ENCODE measurements around the gene PKP3. TPM values are rescaled to one million over a fixed set of nuclear protein-coding genes. Genes with fewer than 3 reads are reported as not detected.

PKP3 gene
- total and polyA plus RNA-seq, 9 of the 15 experiments (the other 6 are each of a cell fraction or from before 2014, with no cell fraction given), result 0.11 to 110 (median 30.7) TPM

GRCh38 chr11:350723-351255 lies 43.2 kb upstream of the PKP3 start (continued):
- TF ChIP-seq HBP1 (CRISPR knock-in tag; IDR thresholded peaks at IDR 0.05) (no peak), THRB (CRISPR knock-in tag; conservative IDR thresholded peaks at IDR 0.05) (0 out of 2 replicates have a peak, but pooled peaks have one; percentile 72), MAX (CRISPR knock-in tag; IDR thresholded peaks at IDR 0.05) (peak; percentile 74), OTX1 (CRISPR knock-in tag; IDR thresholded peaks at IDR 0.05) (peak; percentile 43; the same call in 1 of the 2 replicates), FOXM1 (IDR thresholded peaks at IDR 0.05; ENCODE audit: low read depth) (no peak), FOXM1 (CRISPR knock-in tag; IDR thresholded peaks at IDR 0.05; ENCODE audit: low read depth) (no peak), TAF1 (IDR thresholded peaks at IDR 0.05; ENCODE audit: control insufficient read depth, extremely low read depth, insufficient read depth, low read length, severe bottlenecking) (no peak), U2AF2 (optimal IDR thresholded peaks at IDR 0.05; ENCODE audit: low read depth, low read length) (no peak), ZNF3 (CRISPR knock-in tag; IDR thresholded peaks at IDR 0.05) (no peak), DIDO1 (tag; IDR thresholded peaks at IDR 0.05; ENCODE audit: low read depth) (no peak), RBM25 (IDR thresholded peaks at IDR 0.05; ENCODE audit: low read depth, low read length, severe bottlenecking) (no peak), TCFL5 (CRISPR knock-in tag; conservative IDR thresholded peaks at IDR 0.05) (no peak), IRF9 (tag; IDR thresholded peaks at IDR 0.05) (no peak; the same call in 1 of the 2 replicates), MLX (CRISPR knock-in tag; conservative IDR thresholded peaks at IDR 0.05) (no peak), ZNF311 (CRISPR knock-in tag; IDR thresholded peaks at IDR 0.05) (0 out of 2 replicates have a peak, but pooled peaks have one; percentile 10), SIRT6 (IDR thresholded peaks at IDR 0.05; ENCODE audit: low read depth, low read length) (no peak), ZHX1 (conservative IDR thresholded peaks at IDR 0.05; ENCODE audit: low read length) (no peak), KLF16 (IDR thresholded peaks at IDR 0.05) (no peak), BRCA1 (IDR thresholded peaks at IDR 0.05) (no peak), BRCA1 (CRISPR knock-in tag; IDR thresholded peaks at IDR 0.05) (no peak), JUN (IDR thresholded peaks at IDR 0.05; ENCODE audit: borderline replicate concordance, low read depth, low read length) (no peak), JUN (CRISPR knock-in tag; IDR thresholded peaks at IDR 0.05; ENCODE audit: borderline replicate concordance) (no peak)

Measured in K562 (cell line).